Stomach (tissue), 4 donors: ENCODE data around the gene GGCX.

Experiments
- EP300 ChIP-seq: sonication (generic); formaldehyde crosslinking; IDR thresholded peaks from one replicate; pipeline ENCODE4 v1.6.1; 2017; ENCODE audit warnings: antibody characterized with exemption
- TF ChIP-seq, protein P1 (sequence below), 7 experiments: fragments of 450-650 bp in 4 of 7; fragments of 200-600 bp in 3 of 7; sonication (generic) in 3 of 7; IDR thresholded peaks; one replicate each; pipeline ENCODE4 v1.5.1; 2016 to 2019; ENCODE audit warnings: antibody characterized with exemption in 7 of 7, control low read depth in 2 of 7, mild to moderate bottlenecking in 1 of 7

DNA sequence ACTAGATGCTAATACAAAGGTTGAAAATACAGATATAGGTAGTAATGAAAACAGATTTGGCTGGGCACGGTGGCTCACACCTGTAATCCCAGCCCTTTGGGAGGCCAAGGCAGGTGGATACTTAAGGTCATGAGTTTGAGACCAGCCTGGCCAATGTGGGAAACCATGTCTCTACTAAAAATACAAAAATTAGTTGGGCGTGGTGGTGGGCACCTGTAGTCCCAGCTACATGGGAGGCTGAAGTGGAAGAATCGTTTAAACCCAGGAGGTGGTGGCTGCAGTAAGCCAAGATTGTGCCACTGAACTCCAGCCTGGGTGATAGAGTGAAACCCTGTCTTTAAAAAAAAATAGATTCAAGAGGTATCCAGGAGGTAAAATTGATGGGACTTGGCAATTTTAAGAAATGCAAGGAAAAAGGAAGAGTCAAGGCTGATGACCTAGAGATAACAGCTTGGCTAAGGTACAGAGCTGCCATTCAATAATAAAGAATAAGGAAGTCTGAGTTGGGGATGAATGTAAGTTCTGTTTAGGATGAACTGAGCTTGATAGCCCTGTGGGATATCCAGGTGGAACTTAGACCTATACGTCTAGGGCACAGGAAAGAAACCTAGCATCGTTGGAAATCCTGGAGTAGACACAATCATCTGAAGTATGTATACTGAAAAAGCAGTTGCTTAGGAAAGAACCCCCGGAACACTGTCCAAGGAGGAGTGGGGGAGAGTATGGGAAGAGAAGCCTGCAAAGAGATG lies 13.3 kb downstream of the GGCX start:
- TF ChIP-seq, protein P1, sequence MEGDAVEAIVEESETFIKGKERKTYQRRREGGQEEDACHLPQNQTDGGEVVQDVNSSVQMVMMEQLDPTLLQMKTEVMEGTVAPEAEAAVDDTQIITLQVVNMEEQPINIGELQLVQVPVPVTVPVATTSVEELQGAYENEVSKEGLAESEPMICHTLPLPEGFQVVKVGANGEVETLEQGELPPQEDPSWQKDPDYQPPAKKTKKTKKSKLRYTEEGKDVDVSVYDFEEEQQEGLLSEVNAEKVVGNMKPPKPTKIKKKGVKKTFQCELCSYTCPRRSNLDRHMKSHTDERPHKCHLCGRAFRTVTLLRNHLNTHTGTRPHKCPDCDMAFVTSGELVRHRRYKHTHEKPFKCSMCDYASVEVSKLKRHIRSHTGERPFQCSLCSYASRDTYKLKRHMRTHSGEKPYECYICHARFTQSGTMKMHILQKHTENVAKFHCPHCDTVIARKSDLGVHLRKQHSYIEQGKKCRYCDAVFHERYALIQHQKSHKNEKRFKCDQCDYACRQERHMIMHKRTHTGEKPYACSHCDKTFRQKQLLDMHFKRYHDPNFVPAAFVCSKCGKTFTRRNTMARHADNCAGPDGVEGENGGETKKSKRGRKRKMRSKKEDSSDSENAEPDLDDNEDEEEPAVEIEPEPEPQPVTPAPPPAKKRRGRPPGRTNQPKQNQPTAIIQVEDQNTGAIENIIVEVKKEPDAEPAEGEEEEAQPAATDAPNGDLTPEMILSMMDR (IDR thresholded peaks at IDR 0.05) = no peak
- TF ChIP-seq EP300 = no peak
